CD4-positive, alpha-beta T cell (primary cell): Measurements from ENCODE around the gene MARCKS. TPM values are rescaled to one million over a fixed set of nuclear protein-coding genes. Genes with fewer than 3 reads are reported as not detected.

ENCODE experiments used
- ATAC-seq: fragments of 200-7000 bp; cut with Tn5 transposase; one replicate; pipeline ENCODE4 v1.10.0; 2022; ENCODE audit warnings: mild to moderate bottlenecking; ENCODE audit not compliant: poor library complexity
- CTCF ChIA-PET: fragments of 350-600 bp; sonication (Branson Sonifier 250); formaldehyde crosslinking; loops from one replicate; lab custom pipeline; 2021; ENCODE audit warnings: antibody characterized with exemption, inconsistent platforms; lab: Charles Lee
- POLR2A ChIA-PET: fragments of 350-600 bp; sonication (Branson Sonifier 250); formaldehyde crosslinking; loops from one replicate; lab custom pipeline; 2021; ENCODE audit warnings: antibody characterized with exemption, inconsistent platforms; lab: Charles Lee
- DNase-seq, 14 experiments: peaks; one replicate each; pipeline ENCODE4 v3.0.0-alpha.2; 2013 to 2020; ENCODE audit warnings: mixed read lengths in 2 of 14
- H3K27ac ChIP-seq, 2 donors: one replicate each; pipeline versions ENCODE4 v1.5.1 to v1.7.0; 2013; ENCODE audit warnings: low read length in 2 of 2, low read depth in 1 of 2, mild to moderate bottlenecking in 1 of 2
- H3K27me3 ChIP-seq, 2 experiments: 1 replicate in 1 of 2; 2 replicates in 1 of 2; pipeline versions ENCODE4 v1.6.1 to v1.7.0; 2013; ENCODE audit warnings: low read length in 2 of 2, control low read depth in 1 of 2, mild to moderate bottlenecking in 1 of 2, moderate library complexity in 1 of 2; ENCODE audit not compliant: insufficient read depth in 2 of 2, control insufficient read depth in 1 of 2
- H3K36me3 ChIP-seq: one replicate; pipeline ENCODE4 v1.6.1; 2013; ENCODE audit warnings: low read length, control low read depth; ENCODE audit not compliant: insufficient read depth
- H3K4me1 ChIP-seq: one replicate; pipeline ENCODE4 v1.6.1; 2013; ENCODE audit warnings: low read length, control low read depth; ENCODE audit not compliant: insufficient read depth
- H3K4me3 ChIP-seq: one replicate; pipeline ENCODE4 v1.5.1; 2013; ENCODE audit warnings: mild to moderate bottlenecking, low read length, moderate library complexity
- H3K9me3 ChIP-seq, 2 experiments: 1 replicate in 1 of 2; 2 replicates in 1 of 2; pipeline versions ENCODE4 v1.6.1 to v1.7.0; 2013; ENCODE audit warnings: low read length in 2 of 2, mild to moderate bottlenecking in 2 of 2, control low read depth in 1 of 2, moderate library complexity in 1 of 2; ENCODE audit not compliant: control insufficient read depth in 1 of 2, insufficient read depth in 1 of 2
- H3K27ac Mint-ChIP-seq: one replicate; pipeline ENCODE4 v1.8.0; 2020; ENCODE audit warnings: mixed read lengths
- H3K27me3 Mint-ChIP-seq: one replicate; pipeline ENCODE4 v1.8.0; 2021; ENCODE audit warnings: mixed read lengths
- H3K36me3 Mint-ChIP-seq: one replicate; pipeline ENCODE4 v1.8.0; 2021; ENCODE audit warnings: low read depth, mixed read lengths
- H3K4me1 Mint-ChIP-seq: one replicate; pipeline ENCODE4 v1.8.0; 2021; ENCODE audit warnings: low read depth, mixed read lengths
- H3K4me3 Mint-ChIP-seq: one replicate; pipeline ENCODE4 v1.8.0; 2020; ENCODE audit warnings: mild to moderate bottlenecking, mixed read lengths
- H3K9me3 Mint-ChIP-seq: one replicate; pipeline ENCODE4 v1.8.0; 2020; ENCODE audit warnings: mixed read lengths
- intact Hi-C, 2 experiments: fragments of 100-400 bp; cut with DNase I in 1 of 2; cut with micrococcal nuclease in 1 of 2; formaldehyde crosslinking; loops; one replicate each; pipeline versions ENCODE4 v1.15.1 to v1.9.0; 2023 to 2025; cut with DNase I, micrococcal nuclease
- total RNA-seq, 174 experiments: library from RNA in 2 of 174; stranded (reverse) in 2 of 174; gene quantifications; one replicate each; pipeline ENCODE4 v1.2.3 and lab custom pipeline; 2021 to 2026
- TF ChIP-seq, protein P1 (sequence below): fragments of 200-600 bp; IDR thresholded peaks from one replicate; pipeline ENCODE4 v1.8.0; 2022; ENCODE audit warnings: antibody characterized with exemption, mild to moderate bottlenecking

MARCKS gene
- total RNA-seq, 2 experiments from 2014 or later, result 0.63 to 0.70 TPM

DNA sequence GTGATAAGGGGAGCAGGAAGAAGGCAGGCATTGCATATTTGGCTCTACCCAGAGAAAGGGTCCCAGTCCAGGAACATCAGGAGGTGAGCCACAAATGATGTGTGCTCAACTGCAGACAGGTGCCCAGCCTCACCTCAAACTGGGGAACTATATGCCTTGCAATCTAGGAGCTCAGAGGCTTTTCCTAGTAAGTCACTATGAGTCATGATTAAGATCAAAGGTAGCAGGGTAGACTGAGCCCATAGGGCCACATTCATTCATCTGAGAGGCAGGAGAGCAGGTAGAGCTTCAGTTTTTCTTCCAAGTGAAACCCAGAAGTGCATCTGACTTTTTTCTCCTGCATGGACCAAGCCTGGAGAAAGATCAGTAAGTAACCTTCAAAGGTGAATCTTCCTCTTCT is 31.3 kb downstream of the MARCKS start:
- no peaks in the 10 kb centered on the region for H3K9me3 ChIP-seq
- H3K27me3 ChIP-seq, result no peaks in the 10 kb centered on the region
- no peak overlapping the region for H3K27ac Mint-ChIP-seq
- H3K9me3 Mint-ChIP-seq, result no peaks in the 10 kb centered on the region
- peaks cover 10% of the 10 kb centered on the region for H3K27me3 Mint-ChIP-seq
- no peaks in the 10 kb centered on the region for H3K4me1 Mint-ChIP-seq
- ChIA-PET POLR2A (no interaction called here), CTCF (interaction anchor here (0.7 kb wide), 1 partner anchor 107 kb away, joined by 3 read pairs; no protein-coding TSS in a partner anchor)
- DNase-seq (no peak), ATAC-seq (no peak)
- no peak overlapping the region for H3K4me3 ChIP-seq
- H3K27ac ChIP-seq, result no peak overlapping the region
- H3K36me3 Mint-ChIP-seq, result no peaks in the 10 kb centered on the region
- intact Hi-C loops, result no loop called here
- TF ChIP-seq, protein P1, sequence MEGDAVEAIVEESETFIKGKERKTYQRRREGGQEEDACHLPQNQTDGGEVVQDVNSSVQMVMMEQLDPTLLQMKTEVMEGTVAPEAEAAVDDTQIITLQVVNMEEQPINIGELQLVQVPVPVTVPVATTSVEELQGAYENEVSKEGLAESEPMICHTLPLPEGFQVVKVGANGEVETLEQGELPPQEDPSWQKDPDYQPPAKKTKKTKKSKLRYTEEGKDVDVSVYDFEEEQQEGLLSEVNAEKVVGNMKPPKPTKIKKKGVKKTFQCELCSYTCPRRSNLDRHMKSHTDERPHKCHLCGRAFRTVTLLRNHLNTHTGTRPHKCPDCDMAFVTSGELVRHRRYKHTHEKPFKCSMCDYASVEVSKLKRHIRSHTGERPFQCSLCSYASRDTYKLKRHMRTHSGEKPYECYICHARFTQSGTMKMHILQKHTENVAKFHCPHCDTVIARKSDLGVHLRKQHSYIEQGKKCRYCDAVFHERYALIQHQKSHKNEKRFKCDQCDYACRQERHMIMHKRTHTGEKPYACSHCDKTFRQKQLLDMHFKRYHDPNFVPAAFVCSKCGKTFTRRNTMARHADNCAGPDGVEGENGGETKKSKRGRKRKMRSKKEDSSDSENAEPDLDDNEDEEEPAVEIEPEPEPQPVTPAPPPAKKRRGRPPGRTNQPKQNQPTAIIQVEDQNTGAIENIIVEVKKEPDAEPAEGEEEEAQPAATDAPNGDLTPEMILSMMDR, result no peak
- no peaks in the 10 kb centered on the region for H3K4me1 ChIP-seq
- no peak overlapping the region for H3K4me3 Mint-ChIP-seq
- H3K36me3 ChIP-seq, result no peaks in the 10 kb centered on the region

DNA sequence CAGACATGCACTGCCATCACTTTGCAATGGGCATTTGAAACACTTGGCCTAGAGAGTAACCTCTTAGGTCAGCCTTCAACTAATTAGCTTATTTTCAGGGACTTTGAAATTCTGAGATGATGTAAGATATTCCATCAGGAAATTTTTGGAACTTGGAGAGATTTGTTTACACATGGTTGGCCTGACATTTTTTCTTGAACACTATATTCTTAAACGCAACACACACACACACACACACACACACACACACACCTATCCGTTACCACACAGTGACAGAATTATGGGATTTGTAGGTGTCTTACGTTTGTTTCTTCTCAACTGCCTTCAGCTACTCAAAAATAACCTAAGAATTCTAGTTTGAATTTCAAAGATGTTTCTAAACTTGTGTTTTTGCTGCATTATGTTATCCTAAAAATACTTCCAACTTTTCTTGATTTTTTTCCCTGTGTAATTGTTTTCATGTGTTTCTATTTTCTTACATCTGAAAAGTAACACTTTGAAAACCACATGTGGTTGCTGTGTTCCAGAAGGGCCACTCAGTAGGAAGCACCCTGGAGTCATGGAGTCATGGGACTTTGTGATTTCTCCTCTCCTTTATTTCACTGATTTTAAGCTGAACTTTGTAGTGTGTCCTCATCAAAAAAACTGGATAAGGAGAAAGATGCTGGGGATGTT is 31.9 kb downstream of the MARCKS start:
- no peaks in the 10 kb centered on the region for H3K36me3 Mint-ChIP-seq
- Histone ChIP-seq H3K27ac (no peak overlapping the region), H3K9me3 (no peaks in the 10 kb centered on the region), H3K4me3 (no peak overlapping the region), H3K4me1 (no peaks in the 10 kb centered on the region), H3K36me3 (no peaks in the 10 kb centered on the region), H3K27me3 (no peaks in the 10 kb centered on the region)
- H3K4me1 Mint-ChIP-seq, result no peaks in the 10 kb centered on the region
- POLR2A ChIA-PET, result no interaction called here
- DNase-seq (no peak), ATAC-seq (no peak)
- no peak overlapping the region for H3K27ac Mint-ChIP-seq
- CTCF ChIA-PET, result interaction anchor here (0.7 kb wide), 1 partner anchor 108 kb away, joined by 3 read pairs; no protein-coding TSS in a partner anchor
- TF ChIP-seq, protein P1, result no peak
- H3K27me3 Mint-ChIP-seq, result peaks cover 10% of the 10 kb centered on the region
- no peaks in the 10 kb centered on the region for H3K9me3 Mint-ChIP-seq
- no peak overlapping the region for H3K4me3 Mint-ChIP-seq
- intact Hi-C loops, result no loop called here

DNA sequence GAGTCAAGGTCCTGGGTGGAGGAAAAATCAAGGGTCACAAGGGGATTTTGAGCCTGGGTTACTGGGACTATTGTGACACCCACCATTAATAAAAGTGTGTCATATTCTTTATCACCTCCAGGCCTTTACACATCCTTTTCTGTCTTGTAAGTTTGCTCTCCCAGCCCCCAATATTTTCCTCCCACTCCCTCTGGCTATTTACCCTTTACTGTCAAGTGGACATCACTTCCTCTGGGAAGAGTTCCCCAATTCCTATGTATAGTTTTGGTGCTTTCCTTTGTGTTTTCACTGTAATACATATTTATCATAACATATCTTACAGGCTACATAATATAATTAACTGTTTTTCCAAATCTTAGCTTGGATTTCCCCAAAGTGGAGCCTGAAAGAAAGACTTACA is 36.3 kb downstream of the MARCKS start:
- Mint-ChIP-seq H3K9me3 (no peaks in the 10 kb centered on the region), H3K27ac (no peak overlapping the region), H3K4me3 (no peak overlapping the region), H3K36me3 (no peaks in the 10 kb centered on the region), H3K4me1 (no peaks in the 10 kb centered on the region), H3K27me3 (peaks cover 11% of the 10 kb centered on the region)
- TF ChIP-seq, protein P1, result no peak
- no peaks in the 10 kb centered on the region for H3K9me3 ChIP-seq
- intact Hi-C loops, result no loop called here
- no peak overlapping the region for H3K27ac ChIP-seq
- DNase-seq (no peak), ATAC-seq (no peak)
- H3K4me1 ChIP-seq, result no peaks in the 10 kb centered on the region
- H3K4me3 ChIP-seq, result no peak overlapping the region
- CTCF ChIA-PET, result no interaction called here
- H3K27me3 ChIP-seq, result peaks cover 0 to 2% of the 10 kb centered on the region in 2 experiments
- POLR2A ChIA-PET, result no interaction called here
- H3K36me3 ChIP-seq, result no peaks in the 10 kb centered on the region
